ENCODE data around the gene ASCC3.

ASCC3 gene

GRCh38 chr6:100459592-100460184 lies 421.4 kb downstream of the ASCC3 start:
- no peak overlapping the region for H3K4me3 ChIP-seq (ENCODE audit: low read depth in 1 of 2, low read length in 2 of 2)
- H3K9me3 ChIP-seq (ENCODE audit: control insufficient read depth in 1 of 2, low read length in 2 of 2), result no peaks in the 10 kb centered on the region
- no peaks in the 10 kb centered on the region for H3K36me3 ChIP-seq (ENCODE audit: control insufficient read depth in 1 of 2, insufficient read depth in 2 of 2, low read length in 2 of 2)
- no peaks in the 10 kb centered on the region for H3K4me1 ChIP-seq (ENCODE audit: control insufficient read depth in 1 of 2, insufficient read depth in 2 of 2, low read length in 2 of 2)
- no peak overlapping the region for H3K9ac ChIP-seq (ENCODE audit: low read depth in 1 of 2, low read length in 2 of 2)
- H3K27me3 ChIP-seq (ENCODE audit: control insufficient read depth in 1 of 2, insufficient read depth in 2 of 2, low read length in 2 of 2), result peaks cover 98 to 99% of the 10 kb centered on the region in 2 donors
- no peak overlapping the region for H3K27ac ChIP-seq (ENCODE audit: low read depth, low read length)

- H3K36me3 ChIP-seq (ENCODE audit: control insufficient read depth in 1 of 2, insufficient read depth in 2 of 2, low read length in 2 of 2), result no peaks in the 10 kb centered on the region
- peaks cover 97 to 99% of the 10 kb centered on the region in 2 donors for H3K27me3 ChIP-seq (ENCODE audit: control insufficient read depth in 1 of 2, insufficient read depth in 2 of 2, low read length in 2 of 2)
These were observed 422.1 kb downstream of the ASCC3 start for GRCh38 chr6:100458841-100459591.

More at GRCh38 chr6:100458841-100459591, 422.1 kb downstream of the ASCC3 start:
- no peaks in the 10 kb centered on the region for H3K9me3 ChIP-seq (ENCODE audit: control insufficient read depth in 1 of 2, low read length in 2 of 2)
- no peak overlapping the region for H3K9ac ChIP-seq (ENCODE audit: low read depth in 1 of 2, low read length in 2 of 2)
- no peaks in the 10 kb centered on the region for H3K4me1 ChIP-seq (ENCODE audit: control insufficient read depth in 1 of 2, insufficient read depth in 2 of 2, low read length in 2 of 2)
- no peak overlapping the region for H3K27ac ChIP-seq (ENCODE audit: low read depth, low read length)
- no peak overlapping the region for H3K4me3 ChIP-seq (ENCODE audit: low read depth in 1 of 2, low read length in 2 of 2)

All from duodenal mucosa (tissue), 2 donors.